Measurements from ENCODE around the gene CHIC2.

DNA sequence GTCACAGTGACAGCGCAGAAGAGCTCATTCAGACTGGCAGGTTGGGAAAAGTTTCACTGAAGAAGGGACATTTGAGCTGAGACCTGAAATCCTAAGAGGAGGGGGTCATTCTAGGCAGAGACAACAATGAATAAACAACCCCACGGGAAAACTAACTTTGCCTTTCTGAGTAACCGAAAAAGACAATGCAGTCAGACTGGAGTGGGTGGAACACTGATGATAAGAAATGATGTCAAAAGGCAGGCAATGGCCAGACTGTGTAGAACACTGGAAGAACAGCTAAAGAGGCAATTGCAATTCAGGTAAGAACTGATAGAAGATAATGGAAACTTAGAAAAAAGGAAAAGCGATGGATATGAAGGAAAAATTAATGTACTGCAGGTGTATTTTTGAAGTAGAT lies 73.8 kb downstream of the CHIC2 start:
- TF ChIP-seq POLR2A (IDR thresholded peaks at IDR 0.05): no peak
- TF ChIP-seq, protein P1, sequence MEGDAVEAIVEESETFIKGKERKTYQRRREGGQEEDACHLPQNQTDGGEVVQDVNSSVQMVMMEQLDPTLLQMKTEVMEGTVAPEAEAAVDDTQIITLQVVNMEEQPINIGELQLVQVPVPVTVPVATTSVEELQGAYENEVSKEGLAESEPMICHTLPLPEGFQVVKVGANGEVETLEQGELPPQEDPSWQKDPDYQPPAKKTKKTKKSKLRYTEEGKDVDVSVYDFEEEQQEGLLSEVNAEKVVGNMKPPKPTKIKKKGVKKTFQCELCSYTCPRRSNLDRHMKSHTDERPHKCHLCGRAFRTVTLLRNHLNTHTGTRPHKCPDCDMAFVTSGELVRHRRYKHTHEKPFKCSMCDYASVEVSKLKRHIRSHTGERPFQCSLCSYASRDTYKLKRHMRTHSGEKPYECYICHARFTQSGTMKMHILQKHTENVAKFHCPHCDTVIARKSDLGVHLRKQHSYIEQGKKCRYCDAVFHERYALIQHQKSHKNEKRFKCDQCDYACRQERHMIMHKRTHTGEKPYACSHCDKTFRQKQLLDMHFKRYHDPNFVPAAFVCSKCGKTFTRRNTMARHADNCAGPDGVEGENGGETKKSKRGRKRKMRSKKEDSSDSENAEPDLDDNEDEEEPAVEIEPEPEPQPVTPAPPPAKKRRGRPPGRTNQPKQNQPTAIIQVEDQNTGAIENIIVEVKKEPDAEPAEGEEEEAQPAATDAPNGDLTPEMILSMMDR (IDR thresholded peaks at IDR 0.05): no peak
